NT2/D1 (cell line): ENCODE results near the gene ATF3.

ENCODE experiments used
- YY1 ChIP-seq: IDR thresholded peaks from 2 replicates; pipeline ENCODE4 v1.6.1; 2011; ENCODE audit not compliant: insufficient read length, insufficient read depth
- ZNF274 ChIP-seq: IDR thresholded peaks from 2 replicates; pipeline ENCODE4 v1.6.1; 2011; ENCODE audit warnings: mild to moderate bottlenecking, low read depth, low read length

DNA sequence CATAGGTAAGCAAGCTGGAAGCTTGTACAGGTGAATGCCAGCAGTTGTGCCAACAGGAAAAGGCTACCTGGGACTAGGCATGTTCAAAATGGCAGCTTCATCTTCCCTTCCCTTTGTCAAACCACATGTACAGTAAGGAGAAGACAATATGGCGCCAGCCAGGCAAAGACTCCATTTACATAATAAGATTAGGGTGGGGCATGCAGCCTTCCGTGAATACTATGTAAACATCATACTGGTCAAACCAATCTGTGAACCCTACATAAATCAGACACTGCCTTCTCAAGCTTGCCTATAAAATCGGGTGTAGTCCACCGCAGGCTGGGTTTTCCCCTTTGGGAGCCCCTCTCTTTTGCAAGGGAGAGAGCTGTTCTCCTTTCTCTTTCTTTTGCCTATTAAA lies 24.6 kb downstream of the ATF3 start:
- TF ChIP-seq YY1 (no peak), ZNF274 (no peak)
